NCI-H1436 (cell line): ENCODE results near the gene TCF25.
"Not testable (repeated sequence)": the region's sequence is repeated elsewhere in the genome, so short reads cannot be mapped to it uniquely, and the experiment has no call there.

Source experiments
- DNase-seq: peaks from one replicate; lab custom pipeline; 2025; lab: John Stamatoyannopoulos, UW

Gene TCF25

DNA sequence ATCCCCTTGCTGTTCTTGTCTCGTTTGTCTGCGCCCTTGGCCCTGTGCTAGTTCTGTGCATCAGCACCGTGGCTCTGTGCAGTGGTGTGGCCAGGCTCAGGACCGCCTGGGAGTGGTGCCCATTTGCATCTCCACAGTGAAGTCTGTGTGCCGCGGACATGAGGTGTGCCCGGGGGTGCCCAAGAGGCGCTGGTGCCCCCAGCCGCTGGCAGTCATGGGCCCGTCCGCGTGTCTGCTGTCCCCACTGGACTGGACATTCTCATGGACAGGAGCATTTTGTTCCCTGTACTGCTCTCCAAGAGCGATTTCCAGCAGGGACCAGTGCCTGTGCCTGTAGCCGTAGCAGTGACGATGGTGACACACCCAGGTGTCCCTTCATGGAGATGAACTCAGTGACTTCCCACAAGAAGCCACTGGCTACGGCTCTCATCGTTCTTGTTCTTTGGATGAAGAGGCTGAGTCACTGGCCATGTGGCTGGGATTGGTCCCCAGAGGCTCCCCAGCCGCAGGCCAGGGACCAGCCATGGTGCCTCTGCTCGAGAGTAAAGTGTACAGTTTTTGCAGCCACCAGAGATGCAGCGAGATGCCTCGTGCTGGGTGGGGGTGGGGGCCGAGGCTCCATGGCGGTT, 32.2 kb downstream of the TCF25 start:
- no peak for DNase-seq

DNA sequence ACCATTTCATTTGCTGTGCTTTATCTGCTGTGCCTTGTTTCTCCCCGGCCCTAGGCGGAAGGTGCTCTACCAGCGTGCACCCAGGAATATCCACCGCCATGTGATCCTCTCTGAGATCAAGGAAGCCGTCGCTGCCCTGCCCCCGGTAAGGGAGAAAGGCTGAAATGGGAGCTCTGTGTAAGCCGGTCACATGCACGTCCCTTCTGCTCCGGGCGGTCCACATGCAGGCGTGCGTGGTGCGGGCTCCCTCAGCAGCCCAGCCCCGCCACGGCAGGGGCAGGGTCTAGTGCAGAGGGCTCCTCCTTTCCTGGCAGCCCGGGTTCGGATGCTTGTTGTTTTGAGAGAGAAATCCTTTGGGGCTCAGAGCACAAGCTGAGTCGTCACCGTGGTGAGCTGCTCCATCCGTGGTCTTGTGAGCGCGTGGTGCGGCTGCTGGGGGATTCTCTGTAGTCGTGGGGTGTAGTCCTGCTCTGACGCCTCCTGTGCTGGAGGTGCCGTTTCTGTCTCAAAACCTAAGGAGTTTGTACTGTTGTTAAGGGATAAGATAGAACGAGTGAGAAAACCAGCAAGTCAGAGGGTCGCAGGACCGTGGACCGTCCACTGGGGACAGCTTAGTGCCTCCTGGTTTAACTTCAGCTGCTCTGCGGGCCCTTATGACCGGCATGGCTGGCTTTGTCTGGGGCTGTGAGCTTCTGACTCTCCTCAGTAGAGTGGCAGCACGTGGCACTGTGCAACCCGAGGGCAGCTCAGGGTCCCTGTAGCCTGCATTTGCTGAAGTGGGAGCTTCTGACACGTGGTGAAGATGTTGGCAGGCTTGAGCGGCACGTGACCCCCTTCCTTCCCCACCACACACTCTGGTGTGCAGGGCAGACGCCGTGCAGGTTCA, 33.0 kb downstream of the TCF25 start:
- DNase-seq, result no peak

DNA sequence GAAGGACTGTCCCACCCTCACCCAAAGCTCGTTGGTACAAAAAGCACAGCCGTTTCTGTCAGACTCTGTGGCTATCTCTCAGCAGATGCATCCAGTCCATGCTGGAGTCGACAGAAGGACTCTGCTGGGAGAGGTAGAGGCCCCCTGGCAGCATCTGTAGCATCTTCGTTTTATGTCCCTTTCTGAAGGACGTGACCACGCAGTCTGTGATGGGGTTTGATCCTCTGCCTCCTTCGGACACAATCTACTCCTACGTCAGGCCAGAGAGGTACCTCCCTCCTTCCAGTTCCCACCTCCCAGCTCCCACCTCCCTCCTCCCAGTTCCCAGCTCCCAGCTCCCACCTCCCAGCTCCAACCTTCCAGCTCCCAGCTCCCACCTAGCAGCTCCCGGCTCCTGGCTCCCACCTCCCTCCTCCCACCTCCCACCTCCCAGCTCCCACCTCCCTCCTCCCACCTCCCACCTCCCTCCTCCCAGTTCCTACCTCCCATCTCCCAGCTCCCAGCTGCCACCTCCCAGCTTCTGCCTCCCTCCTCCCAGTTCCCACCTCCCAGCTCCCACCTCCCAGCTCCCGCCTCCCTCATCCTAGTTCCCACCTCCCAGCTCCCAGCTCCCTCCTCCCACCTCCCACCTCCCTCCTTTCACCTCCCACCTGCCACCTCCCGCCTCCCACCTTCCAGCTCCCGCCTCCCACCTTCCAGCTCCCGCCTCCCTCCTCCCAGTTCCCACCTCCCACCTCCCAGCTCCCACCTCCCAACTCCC, 33.8 kb downstream of the TCF25 start:
- DNase-seq, result no peak

DNA sequence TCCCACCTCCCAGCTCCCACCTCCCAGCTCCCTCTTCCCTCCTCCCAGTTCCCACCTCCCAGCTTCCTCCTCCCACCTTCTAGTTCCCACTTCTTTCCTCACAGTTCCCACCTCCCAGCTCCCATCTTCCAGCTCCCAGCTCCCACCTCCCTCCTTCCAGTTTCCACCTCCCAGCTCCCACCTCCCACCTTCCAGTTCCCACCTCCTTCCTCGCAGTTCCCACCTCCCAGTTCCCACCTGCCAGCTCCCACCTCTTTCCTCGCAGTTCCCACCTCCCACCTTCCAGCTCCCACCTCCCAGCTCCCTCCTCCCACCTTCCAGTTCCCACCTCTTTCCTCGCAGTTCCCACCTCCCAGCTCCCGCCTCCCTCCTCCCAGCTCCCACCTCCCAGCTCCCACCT, 34.8 kb downstream of the TCF25 start:
- DNase-seq, result no peak

DNA sequence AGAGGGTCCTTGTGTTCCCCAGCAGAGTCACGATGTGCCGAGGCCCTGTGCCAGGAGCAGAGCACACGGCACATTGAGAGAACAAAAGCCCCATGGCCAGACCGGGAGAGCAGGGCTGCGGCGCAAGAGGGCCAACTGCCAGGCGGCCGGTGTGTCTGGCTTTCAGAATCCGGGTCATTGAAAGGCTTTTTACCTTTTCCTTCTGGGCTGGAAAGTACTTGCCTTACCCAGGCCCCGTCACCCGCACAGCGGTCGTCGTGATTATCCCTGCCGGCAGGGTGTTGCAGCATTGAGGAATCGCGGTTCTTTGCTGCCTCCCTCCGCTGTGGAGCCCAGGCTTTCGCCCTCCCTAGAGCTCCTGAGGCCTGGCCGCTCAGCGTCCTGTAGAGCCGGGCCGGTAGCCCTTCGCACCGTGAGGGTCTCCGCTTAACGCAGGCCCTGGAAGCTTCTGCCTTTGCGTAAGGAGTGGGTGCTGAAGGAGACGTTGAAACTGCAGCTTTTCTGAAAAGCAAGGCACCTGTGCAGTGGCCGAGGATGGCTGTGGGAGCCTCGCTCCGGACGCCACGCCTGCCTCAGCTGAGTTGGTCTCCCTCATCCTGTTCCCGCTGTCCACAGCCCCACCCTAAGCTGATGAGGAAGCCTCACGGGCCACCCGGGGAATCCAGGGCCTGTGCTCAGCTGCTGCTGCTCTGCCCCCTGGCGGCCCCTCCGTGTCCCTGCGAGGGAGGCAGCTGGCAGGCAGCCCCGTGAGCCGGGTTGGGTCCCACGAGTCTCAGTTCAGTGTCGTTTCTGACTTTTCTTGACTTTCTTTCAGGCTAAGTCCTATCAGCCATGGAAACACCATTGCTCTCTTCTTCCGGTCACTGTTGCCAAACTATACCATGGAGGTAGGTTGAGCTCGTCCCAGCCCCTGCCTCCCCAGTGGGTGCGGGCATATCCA, 36.7 kb downstream of the TCF25 start:
- peak; percentile 85 for DNase-seq

DNA sequence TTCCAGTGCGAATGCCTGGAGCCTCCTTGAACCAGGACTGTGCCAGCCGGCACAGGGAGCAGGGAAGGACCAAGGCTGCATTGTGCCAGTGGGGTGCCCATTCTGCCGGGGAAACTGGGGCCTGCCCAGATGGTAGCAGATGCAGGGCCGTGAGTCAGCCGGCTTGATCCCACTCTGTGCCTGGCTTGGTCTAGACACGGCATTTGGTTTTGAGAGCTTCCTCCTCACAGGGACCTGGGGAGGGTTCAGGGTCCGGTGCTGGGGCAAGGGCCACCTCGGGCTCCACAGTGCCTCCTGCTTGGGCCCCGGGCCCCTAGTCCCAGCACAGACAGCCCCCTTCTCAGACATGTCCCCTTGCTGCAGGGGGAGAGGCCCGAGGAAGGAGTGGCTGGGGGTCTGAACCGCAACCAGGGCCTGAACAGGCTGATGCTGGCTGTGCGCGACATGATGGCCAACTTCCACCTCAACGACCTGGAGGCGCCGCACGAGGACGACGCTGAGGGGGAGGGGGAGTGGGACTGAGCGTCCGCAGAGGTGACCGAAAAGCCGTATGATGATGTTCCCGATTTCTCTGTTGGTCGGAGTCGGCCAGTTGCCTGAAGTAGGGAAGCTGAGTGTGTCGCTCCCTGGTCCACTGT, 37.4 kb downstream of the TCF25 start:
- DNase-seq, result no peak

DNA sequence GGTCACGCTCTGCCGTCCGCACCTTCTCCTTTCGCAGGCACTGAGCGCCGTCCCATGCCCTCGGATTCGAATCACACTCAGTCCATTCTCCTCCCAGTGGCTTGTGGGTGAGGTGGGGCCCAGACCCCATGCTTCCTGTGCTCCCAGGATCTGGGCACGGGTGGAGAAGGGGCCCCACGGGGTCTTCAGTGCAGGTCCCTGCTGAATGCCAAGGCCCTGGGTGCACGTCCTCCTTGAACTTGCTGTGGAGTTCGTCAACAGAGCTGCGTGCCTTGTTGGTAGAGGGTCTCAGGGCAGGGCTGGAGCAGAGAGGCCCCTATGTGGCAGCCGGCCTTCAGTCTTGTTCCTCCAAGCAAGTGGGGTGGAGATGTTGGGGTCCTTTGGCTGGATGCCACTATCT, 38.0 kb downstream of the TCF25 start:
- no peak for DNase-seq

DNA sequence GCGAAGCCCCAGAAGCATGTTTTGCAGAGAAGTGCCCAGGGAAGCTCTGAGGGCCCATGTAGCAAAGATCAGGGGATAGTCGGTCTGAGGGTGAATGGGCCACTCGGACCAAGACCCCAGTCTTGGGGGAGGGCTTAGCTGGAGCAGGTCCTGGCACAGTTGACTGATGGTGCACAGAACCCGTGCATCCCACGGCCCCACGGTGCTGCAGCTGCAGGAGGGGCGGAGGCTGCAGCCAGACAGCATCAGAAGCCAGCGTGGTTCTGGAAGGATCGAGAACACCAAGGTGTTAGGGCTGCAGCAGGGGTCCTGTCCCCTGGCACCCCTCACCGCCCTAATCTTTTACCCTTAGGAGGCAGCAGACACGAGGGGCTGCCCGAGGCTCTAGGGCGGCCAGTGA, 38.8 kb downstream of the TCF25 start:
- no peak for DNase-seq

DNA sequence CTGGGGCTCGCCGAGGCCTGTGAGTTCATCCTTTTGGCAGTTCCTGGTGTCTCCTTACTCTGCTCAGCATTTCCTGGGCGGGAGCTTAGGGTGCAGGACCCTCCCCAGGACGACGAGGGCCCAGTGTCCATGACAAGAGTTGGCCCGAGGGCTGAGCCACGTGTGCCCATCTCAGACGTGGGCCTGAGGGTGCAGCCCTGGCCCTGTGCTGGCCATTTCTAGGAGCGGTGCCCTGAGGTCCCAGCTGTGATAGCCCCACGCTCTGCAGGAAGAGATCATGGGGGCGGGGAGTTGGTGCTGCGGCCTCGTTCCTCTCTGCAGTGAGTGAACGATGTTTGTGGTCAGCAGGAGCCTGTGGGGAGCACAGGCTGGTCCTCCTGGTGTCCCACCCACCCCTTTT, 39.2 kb downstream of the TCF25 start:
- no peak for DNase-seq

DNA sequence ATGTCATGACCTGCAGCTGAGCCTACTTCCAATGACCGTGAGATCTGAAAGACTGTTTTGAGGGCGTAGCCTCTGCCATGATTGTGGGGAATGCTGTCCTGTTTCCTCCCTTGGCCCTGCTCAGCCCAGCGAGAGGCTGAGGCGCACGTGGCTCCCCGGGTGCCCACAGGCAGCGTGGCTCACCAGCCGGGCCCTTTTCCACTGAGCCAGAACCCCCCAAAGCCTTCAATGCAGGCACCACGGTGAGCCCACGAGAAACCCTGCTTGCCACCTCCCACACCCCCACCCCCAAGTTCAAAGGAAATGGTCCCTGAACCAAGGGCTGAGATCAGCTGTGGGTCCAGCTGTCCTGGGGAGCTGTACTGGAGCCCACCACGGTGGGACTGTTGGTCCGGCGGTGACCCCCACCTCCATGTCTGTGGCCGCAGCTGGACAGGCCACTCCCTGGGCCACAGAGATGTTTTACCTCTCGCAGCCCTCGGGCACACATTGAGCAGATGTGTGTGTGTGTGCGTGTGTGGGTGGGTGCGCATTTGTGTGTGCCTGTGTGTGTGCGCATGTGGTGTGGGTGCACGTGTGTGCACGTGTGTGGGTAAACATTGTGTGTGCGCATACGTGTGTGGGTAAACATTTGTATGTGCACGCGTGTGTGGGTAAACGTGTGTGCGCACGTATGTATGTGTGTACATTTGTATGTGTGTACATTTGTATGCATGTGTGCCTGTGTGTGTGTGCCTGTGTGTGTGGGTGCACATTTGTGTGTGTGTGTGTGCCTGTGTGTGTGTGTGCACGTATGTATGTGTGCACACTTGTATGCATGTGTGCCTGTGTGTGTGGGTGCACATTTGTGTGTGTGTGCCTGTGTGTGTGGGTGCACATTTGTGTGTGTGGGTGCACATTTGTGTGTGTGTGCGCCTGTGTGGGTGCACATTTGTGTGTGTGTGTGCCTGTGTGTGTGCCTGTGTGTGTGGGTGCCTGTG, 40.3 kb downstream of the TCF25 start:
- DNase-seq, result no peak

DNA sequence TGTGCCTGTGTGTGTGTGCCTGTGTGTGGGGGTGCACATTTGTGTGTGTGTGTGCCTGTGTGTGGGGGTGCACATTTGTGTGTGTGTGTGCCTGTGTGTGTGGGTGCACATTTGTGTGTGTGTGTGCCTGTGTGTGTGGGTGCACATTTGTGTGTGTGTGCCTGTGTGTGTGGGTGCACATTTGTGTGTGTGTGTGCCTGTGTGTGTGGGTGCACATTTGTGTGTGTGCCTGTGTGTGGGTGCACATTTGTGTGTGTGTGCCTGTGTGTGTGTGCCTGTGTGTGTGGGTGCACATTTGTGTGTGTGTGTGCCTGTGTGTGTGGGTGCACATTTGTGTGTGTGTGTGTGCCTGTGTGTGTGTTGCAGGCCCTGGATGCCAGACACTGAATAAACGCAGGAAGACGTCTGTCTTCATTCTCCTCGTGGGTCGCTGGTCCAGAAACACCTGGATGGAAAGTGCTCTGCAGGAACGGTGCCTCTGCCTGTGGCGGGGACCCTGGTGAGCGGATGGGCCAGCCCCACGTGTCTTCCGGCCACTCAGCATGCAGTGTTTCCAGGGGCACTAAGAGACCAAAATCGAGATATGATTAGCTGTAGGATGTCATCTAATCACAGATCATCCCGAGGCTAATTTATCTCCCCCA, 41.4 kb downstream of the TCF25 start:
- not testable (repeated sequence) for DNase-seq

DNA sequence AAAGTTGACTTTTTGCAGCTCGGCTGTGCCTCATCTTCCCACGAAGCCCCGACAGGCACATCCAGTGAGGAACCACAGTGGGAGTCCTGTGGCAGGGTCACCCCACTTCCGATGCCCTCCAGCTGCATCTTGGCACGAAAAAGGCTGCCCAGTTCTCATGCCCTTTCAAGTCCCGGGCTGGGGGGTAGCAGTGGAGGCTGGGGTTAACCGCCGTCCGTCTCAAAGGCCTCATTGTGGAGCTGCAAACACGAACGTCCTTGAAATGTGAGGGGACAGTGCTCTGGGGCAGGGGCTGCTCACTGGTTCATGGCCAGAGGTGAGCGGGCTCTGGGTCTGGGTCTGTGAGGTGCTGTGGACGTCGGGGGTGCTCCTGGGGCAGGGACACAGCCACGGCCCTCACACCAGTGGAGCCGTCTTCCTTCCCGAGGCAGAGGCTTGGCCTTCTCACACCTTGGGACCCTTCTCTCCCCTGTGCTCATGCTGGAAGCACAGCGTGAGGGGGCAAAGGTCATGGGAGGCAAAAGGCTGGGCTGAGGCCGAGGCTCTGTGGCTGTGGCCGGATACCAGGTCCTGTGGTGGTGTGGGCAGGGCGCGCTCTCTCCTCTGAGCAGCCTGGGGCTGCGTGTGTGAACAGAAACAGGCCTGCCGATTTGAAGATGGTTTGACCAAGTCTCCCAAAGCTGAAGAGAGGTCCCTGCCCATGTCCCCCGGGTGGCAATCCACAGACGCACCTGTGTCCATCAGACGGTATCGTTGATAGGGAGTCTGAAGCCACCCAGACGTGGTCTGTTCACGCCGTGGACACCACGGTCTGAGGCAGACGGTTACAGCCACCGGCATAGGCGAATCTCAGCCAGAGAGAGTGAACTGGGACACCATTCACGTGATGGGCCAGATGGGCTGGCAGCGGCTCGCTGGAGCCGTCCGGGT, 42.2 kb downstream of the TCF25 start:
- no peak for DNase-seq

DNA sequence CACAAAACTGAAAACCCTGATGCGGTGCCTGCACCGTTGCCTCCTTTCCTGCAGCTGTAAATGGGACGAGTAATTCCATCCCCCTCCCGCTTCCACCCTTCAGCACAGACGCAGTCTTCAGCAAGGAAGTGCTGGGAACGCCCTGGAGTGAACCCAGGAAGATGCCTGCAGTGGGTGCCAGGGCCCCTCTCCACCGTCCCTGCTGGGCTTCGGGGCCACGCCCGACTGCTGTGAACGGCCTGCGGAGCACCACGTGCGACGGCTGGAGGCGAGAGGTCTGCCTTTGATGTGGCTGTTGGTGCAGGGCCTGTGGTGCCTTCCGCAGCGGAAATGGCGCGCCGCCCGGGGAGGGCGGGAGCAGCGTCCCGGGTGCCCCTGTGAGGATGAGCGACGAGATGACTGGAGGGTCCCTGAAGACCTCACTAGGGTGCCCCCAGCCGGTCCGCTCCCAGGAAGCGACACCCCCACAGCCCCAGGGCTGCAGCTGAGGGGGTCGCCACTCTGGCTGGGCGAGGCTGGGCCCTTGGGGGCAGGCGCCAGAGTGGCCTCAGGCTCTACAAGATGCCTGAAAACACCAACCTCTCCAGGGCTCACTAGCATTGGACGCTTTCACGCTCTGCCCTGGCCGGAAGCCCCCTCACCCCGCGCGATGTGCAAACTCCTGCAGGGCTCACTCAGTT, 44.5 kb downstream of the TCF25 start:
- DNase-seq, result peak; percentile 88

DNA sequence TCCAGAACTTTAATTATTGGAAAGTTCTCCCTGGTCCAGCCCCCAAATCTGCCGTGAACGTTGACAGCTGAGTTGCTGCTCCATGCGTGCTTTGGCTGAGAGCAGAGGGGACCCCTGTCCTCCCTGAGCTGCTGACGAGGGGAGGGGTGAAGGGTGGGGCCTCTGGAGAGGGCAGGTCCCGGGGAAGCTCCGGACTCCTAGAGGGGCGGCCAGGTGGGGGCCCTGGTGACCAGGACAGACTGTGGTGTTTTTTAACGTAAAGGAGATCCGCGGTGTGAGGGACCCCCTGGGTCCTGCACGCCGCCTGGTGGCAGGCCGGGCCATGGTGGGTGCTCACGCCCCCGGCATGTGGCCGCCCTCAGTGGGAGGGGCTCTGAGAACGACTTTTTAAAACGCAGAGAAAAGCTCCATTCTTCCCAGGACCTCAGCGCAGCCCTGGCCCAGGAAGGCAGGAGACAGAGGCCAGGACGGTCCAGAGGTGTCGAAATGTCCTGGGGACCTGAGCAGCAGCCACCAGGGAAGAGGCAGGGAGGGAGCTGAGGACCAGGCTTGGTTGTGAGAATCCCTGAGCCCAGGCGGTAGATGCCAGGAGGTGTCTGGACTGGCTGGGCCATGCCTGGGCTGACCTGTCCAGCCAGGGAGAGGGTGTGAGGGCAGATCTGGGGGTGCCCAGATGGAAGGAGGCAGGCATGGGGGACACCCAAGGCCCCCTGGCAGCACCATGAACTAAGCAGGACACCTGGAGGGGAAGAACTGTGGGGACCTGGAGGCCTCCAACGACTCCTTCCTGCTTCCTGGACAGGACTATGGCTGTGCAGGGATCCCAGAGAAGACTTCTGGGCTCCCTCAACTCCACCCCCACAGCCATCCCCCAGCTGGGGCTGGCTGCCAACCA, 45.3 kb downstream of the TCF25 start, which contains the start of gene MC1R:
Gene MC1R (plus strand): TSS at position 410 of the 895 bp plus-strand sequence. CDS start 397 bp downstream, at position 807.
- peak; percentile 75 for DNase-seq

DNA sequence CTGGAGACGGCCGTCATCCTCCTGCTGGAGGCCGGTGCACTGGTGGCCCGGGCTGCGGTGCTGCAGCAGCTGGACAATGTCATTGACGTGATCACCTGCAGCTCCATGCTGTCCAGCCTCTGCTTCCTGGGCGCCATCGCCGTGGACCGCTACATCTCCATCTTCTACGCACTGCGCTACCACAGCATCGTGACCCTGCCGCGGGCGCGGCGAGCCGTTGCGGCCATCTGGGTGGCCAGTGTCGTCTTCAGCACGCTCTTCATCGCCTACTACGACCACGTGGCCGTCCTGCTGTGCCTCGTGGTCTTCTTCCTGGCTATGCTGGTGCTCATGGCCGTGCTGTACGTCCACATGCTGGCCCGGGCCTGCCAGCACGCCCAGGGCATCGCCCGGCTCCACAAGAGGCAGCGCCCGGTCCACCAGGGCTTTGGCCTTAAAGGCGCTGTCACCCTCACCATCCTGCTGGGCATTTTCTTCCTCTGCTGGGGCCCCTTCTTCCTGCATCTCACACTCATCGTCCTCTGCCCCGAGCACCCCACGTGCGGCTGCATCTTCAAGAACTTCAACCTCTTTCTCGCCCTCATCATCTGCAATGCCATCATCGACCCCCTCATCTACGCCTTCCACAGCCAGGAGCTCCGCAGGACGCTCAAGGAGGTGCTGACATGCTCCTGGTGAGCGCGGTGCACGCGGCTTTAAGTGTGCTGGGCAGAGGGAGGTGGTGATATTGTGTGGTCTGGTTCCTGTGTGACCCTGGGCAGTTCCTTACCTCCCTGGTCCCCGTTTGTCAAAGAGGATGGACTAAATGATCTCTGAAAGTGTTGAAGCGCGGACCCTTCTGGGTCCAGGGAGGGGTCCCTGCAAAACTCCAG, 46.4 kb downstream of the TCF25 start:
- no peak for DNase-seq

DNA sequence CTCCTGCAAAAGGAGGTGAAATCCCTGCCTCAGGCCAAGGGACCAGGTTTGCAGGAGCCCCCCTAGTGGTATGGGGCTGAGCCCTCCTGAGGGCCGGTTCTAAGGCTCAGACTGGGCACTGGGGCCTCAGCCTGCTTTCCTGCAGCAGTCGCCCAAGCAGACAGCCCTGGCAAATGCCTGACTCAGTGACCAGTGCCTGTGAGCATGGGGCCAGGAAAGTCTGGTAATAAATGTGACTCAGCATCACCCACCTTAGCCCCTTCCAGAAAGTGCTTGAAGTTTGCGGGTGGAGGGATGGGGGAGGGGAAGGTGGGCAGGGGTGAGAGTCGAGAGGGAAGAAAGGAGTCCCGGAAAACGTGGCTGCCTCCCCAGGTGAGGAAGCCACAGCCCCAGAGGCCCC, 47.3 kb downstream of the TCF25 start:
- no peak for DNase-seq
